Stomach (tissue), 9 donors: ENCODE results near the gene HDAC10. TPM values are rescaled to one million over a fixed set of nuclear protein-coding genes. Genes with fewer than 3 reads are reported as not detected.

Experiments used
- DNase-seq, 2 donors: peaks; one replicate each; pipeline versions ENCODE4 v3.0.0 to v3.0.0-alpha.2; 2013 to 2019
- H3K27ac ChIP-seq, 5 donors: fragments of 200-600 bp in 4 of 5; sonication (generic) in 4 of 5; one replicate each; pipeline ENCODE4 v1.5.1; 2013 to 2019; ENCODE audit warnings: mild to moderate bottlenecking in 1 of 5, moderate library complexity in 1 of 5
- H3K27me3 ChIP-seq, 3 donors: fragments of 200-600 bp; sonication (generic); one replicate each; pipeline ENCODE4 v1.5.1; 2017 to 2019; ENCODE audit warnings: mixed run types in 1 of 3
- H3K36me3 ChIP-seq, 4 donors: fragments of 200-600 bp; sonication (generic); 1 replicate in 3 of 4; 2 replicates in 1 of 4; pipeline ENCODE4 v1.5.1; 2016 to 2019
- H3K4me1 ChIP-seq, 4 donors: fragments of 200-600 bp; sonication (generic); one replicate each; pipeline ENCODE4 v1.5.1; 2016 to 2019
- H3K4me3 ChIP-seq, 4 donors: fragments of 200-600 bp; sonication (generic) in 3 of 4; one replicate each; pipeline ENCODE4 v1.5.1; 2016 to 2019; ENCODE audit warnings: mild to moderate bottlenecking in 1 of 4
- H3K9me3 ChIP-seq, 4 donors: fragments of 200-600 bp; sonication (generic); one replicate each; pipeline ENCODE4 v1.5.1; 2016 to 2019
- CTCF ChIP-seq, 7 experiments: fragments of 450-650 bp in 4 of 7; fragments of 200-600 bp in 3 of 7; sonication (generic) in 3 of 7; IDR thresholded peaks; one replicate each; pipeline ENCODE4 v1.5.1; 2016 to 2019; ENCODE audit warnings: antibody characterized with exemption in 7 of 7, control low read depth in 2 of 7, mild to moderate bottlenecking in 1 of 7
- EP300 ChIP-seq: sonication (generic); formaldehyde crosslinking; IDR thresholded peaks from one replicate; pipeline ENCODE4 v1.6.1; 2017; ENCODE audit warnings: antibody characterized with exemption
- POLR2A ChIP-seq, 4 donors: fragments of 450-650 bp; IDR thresholded peaks; one replicate each; pipeline ENCODE4 v1.6.1; 2016; ENCODE audit warnings: antibody characterized with exemption in 4 of 4, control low read depth in 2 of 4, mild to moderate bottlenecking in 1 of 4, moderate library complexity in 1 of 4
- POLR2AphosphoS5 ChIP-seq, 3 donors: sonication (generic); formaldehyde crosslinking; IDR thresholded peaks; one replicate each; pipeline ENCODE4 v1.6.1; 2016; ENCODE audit warnings: antibody characterized with exemption in 3 of 3
- WGBS, 5 donors: extraction: QIAGEN DNeasy Blood & Tissue Kit in 3 of 5; methylation state at CpG; one replicate each; pipeline versions ENCODE4 v1.1.5 to v1.1.7; 2013 to 2018; 5-methylcytosine and 5-hydroxymethylcytosine counted together
- intact Hi-C: fragments of 100-400 bp; cut with DNase I; formaldehyde crosslinking; loops from one replicate; pipeline ENCODE4 v1.15.1; 2023; ENCODE audit warnings: low total_unique reads
- polyA plus RNA-seq, 3 donors: library from polyadenylated mRNA; stranded (reverse); fragments of 200-250 nt; gene quantifications; one replicate each; pipeline ENCODE4 v1.2.3, GENCODE V29; 2013
- total RNA-seq, 5 donors: library from RNA; depleted of rRNA; stranded (reverse); fragments of >200 nt; gene quantifications; one replicate each; pipeline versions ENCODE4 v1.1.0 to v1.2.3, GENCODE V29; 2014 to 2016
- donor health status: healthy with polysubstance abuse.
- donor health status: Bipolar disorder and iron deficiency.
- donor health status: healthy.

HDAC10 gene
- total and polyA plus RNA-seq, 8 donors, result 15.4 to 156 (median 41.8) TPM

GRCh38 chr22:50204571-50204970 is 46.5 kb downstream of the HDAC10 start:
- intact Hi-C loops, result no loop called here
- no peak for DNase-seq
- H3K4me1 ChIP-seq, result peaks cover 14 to 65% (median 43%) of the 10 kb centered on the region in 4 donors
- no peak overlapping the region for H3K4me3 ChIP-seq
- H3K27ac ChIP-seq, result no peak overlapping the region
- H3K27me3 ChIP-seq, result no peaks in the 10 kb centered on the region
- no peaks in the 10 kb centered on the region for H3K9me3 ChIP-seq
- H3K36me3 ChIP-seq, result peaks cover 12 to 60% (median 50%) of the 10 kb centered on the region in 4 donors
- 92 to 94% (median 94%) methylated on average over 7 of the region's 7 CpGs for WGBS, 5 donors
- no peak for TF ChIP-seq POLR2A (IDR thresholded peaks at IDR 0.05)

GRCh38 chr22:50203288-50203687 is 47.8 kb downstream of the HDAC10 start:
- DNase-seq, result no peak
- TF ChIP-seq CTCF (IDR thresholded peaks at IDR 0.05) (no peak), POLR2A (IDR thresholded peaks at IDR 0.05) (no peak), POLR2AphosphoS5 (IDR thresholded peaks at IDR 0.05) (no peak), EP300 (no peak)
- H3K4me1 ChIP-seq, result peaks cover 17 to 67% (median 45%) of the 10 kb centered on the region in 4 donors
- intact Hi-C loops, result no loop called here
- peaks cover 10 to 58% (median 47%) of the 10 kb centered on the region in 4 donors for H3K36me3 ChIP-seq
- H3K9me3 ChIP-seq, result no peaks in the 10 kb centered on the region
- no peak overlapping the region for H3K4me3 ChIP-seq
- no peak overlapping the region for H3K27ac ChIP-seq
- no peaks in the 10 kb centered on the region for H3K27me3 ChIP-seq
- WGBS, 5 donors, result 96 to 100% (median 97%) methylated on average over 1 of the region's 1 CpG

GRCh38 chr22:50202130-50202666 is 48.9 kb downstream of the HDAC10 start:
- Histone ChIP-seq H3K4me3 (peak overlapping the region; percentile 86 to 94 (median 90)), H3K36me3 (peaks cover 14 to 58% (median 47%) of the 10 kb centered on the region in 4 donors), H3K27me3 (no peaks in the 10 kb centered on the region), H3K4me1 (peaks cover 17 to 64% (median 43%) of the 10 kb centered on the region in 4 donors), H3K9me3 (no peaks in the 10 kb centered on the region), H3K27ac (peak overlapping the region in 2 of 5 donors; percentile 90 to 92)
- intact Hi-C loops, result no loop called here
- WGBS, 5 donors, result 45 to 65% (median 54%) methylated on average over 13 of the region's 13 CpGs
- no peak for DNase-seq
- no peak for TF ChIP-seq POLR2A (IDR thresholded peaks at IDR 0.05)
- no peak for TF ChIP-seq POLR2AphosphoS5 (IDR thresholded peaks at IDR 0.05)
- no peak for TF ChIP-seq CTCF (IDR thresholded peaks at IDR 0.05)
- TF ChIP-seq EP300, result no peak

- Histone ChIP-seq H3K27me3 (no peaks in the 10 kb centered on the region), H3K4me3 (peak overlapping the region; percentile 86 to 94 (median 90)), H3K27ac (peak overlapping the region; percentile 81 to 95 (median 90)), H3K4me1 (peaks cover 17 to 57% (median 39%) of the 10 kb centered on the region in 4 donors), H3K36me3 (peaks cover 13 to 58% (median 46%) of the 10 kb centered on the region in 4 donors), H3K9me3 (no peaks in the 10 kb centered on the region)
- peak; percentile 62 to 66 for DNase-seq
- WGBS, 5 donors, result 1 to 4% (median 3%) methylated on average over 24 to 115 of the region's 115 CpGs
- intact Hi-C loops, result no loop called here
- TF ChIP-seq POLR2A (IDR thresholded peaks at IDR 0.05), result no peak
Measured at GRCh38 chr22:50201191-50202129, 49.6 kb downstream of the HDAC10 start.

GRCh38 chr22:50200461-50201190 is 50.4 kb downstream of the HDAC10 start, which contains the start of gene SELENOO:
Gene SELENOO (plus strand): TSS chr22:50201011. CDS start chr22:50201037, 26 bp downstream.
- DNase-seq, result peak; percentile 93 to 98
- no peaks in the 10 kb centered on the region for H3K9me3 ChIP-seq
- H3K4me3 ChIP-seq, result peak within 1 kb of the TSS; percentile 86 to 94 (median 90)
- no peak for TF ChIP-seq POLR2A (IDR thresholded peaks at IDR 0.05)
- no peak for TF ChIP-seq CTCF (IDR thresholded peaks at IDR 0.05)
- TF ChIP-seq EP300, result no peak
- peak; percentile 36 to 92 (median 85) for TF ChIP-seq POLR2AphosphoS5 (IDR thresholded peaks at IDR 0.05)
- intact Hi-C loops, result no loop called here
- H3K27me3 ChIP-seq, result no peaks in the 10 kb centered on the region
- WGBS, 5 donors, result 0 to 1% (median 0%) methylated on average over 1 to 97 of the region's 105 CpGs
- peaks cover 17 to 54% (median 35%) of the 10 kb centered on the region in 4 donors for H3K4me1 ChIP-seq
- peaks cover 13 to 58% (median 47%) of the 10 kb centered on the region in 4 donors for H3K36me3 ChIP-seq
- H3K27ac ChIP-seq, result peak within 1 kb of the TSS; percentile 81 to 95 (median 90)
